ENCODE measurements around the gene CORO2A.

Gene CORO2A

GRCh38 chr9:98147582-98147981, 44.9 kb downstream of the CORO2A start:
- no peak for TF ChIP-seq ZFX (IDR thresholded peaks at IDR 0.05)
- TF ChIP-seq CTCF (conservative IDR thresholded peaks at IDR 0.05) = no peak
- no peak overlapping the region for H3K27ac ChIP-seq

- TF ChIP-seq CTCF (conservative IDR thresholded peaks at IDR 0.05) (no peak), ZFX (IDR thresholded peaks at IDR 0.05) (peak; percentile 48; the same call in 1 of the 2 replicates)
- H3K27ac ChIP-seq = peak overlapping the region; percentile 93
Measured at GRCh38 chr9:98146101-98146991, 46.1 kb downstream of the CORO2A start.

GRCh38 chr9:98144631-98145030, 47.8 kb downstream of the CORO2A start:
- TF ChIP-seq CTCF (conservative IDR thresholded peaks at IDR 0.05) = no peak
- TF ChIP-seq ZFX (IDR thresholded peaks at IDR 0.05) = no peak
- peak overlapping the region; percentile 93 for H3K27ac ChIP-seq

DNA sequence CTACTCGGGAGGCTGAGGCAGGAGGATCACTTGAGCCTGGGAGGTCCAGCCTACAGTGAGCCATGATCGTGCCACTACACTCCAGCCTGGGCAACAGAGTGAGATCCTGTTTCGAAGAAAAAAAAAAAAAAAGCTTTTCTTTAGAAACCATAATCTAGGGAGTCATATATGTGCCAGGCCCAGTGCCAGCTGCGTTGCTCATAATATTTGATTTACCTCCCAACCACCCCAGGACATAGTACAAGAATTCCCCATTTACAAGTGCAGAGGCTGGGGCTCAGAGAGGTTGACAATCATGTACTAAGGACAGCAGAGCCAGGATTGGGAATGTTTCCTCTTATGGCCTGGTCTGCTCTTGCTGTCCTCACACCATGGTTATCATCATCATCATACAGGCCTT, 48.4 kb downstream of the CORO2A start:
- TF ChIP-seq CTCF (conservative IDR thresholded peaks at IDR 0.05) (no peak), ZFX (IDR thresholded peaks at IDR 0.05) (no peak)
- H3K27ac ChIP-seq = peak overlapping the region; percentile 93; the same call in 1 of the 2 replicates

DNA sequence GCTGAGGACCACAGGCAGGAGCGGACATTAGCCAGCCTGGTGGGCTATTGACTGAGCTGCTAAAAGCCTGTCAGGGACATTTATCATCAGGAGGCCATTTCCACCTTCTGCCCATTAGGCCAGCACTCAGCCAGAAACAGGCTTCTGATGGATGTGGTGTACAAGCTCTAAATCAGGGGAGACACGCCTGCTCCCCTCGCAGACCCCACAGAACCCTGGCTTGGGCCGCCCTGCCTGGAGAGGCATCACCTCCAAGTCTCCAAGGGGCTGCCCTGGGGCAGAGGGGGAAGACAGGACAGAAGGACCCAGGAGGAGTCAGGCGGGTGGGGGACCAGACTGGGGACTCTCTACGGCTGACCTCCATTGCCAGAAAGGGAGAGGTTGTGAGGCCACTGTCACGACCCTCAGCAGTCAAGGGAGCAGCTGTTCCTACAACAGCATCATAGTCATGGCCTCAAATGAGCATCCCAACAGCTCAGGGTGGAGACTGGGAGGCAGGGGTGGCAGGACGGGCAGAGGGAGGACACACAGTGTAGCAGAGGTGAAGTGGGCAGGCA, 49.4 kb downstream of the CORO2A start:
- TF ChIP-seq CTCF (conservative IDR thresholded peaks at IDR 0.05) = no peak
- TF ChIP-seq ZFX (IDR thresholded peaks at IDR 0.05) = no peak
- H3K27ac ChIP-seq = peak overlapping the region; percentile 46

DNA sequence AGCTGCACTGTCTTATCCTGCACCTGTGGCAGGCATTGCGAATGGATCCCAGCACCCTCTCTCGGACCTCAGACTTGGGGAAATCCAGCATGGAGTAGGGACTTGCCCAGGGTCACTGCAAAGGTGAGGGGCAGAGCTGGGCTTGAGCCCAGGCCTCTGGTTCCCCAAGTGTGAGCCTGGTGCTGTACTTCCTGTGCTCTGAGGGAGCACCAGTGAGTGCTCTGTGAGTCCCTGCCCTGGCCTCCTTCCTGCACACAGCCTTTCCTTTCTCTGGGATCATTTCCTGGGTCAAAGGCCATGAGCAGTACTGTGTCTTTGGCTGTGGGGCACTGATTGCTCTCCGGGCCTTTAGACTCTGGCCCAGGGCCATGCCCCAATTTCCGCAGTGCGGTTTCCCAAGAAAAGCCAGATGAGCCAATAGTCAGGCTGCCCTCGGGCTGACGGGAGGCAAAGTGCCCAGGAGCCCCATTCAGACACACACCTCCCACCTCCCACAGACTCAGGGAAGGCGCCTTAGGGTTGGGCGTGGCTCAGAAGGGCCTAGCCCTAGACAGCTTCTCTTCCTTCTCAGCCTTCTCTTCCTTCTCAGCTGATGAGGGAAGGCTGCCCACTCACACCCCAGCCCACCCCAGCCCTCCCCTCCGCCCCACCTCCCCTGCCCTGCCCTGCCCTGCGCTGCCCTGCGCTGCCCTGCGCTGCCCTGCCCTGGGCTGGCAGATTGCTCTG, 50.1 kb downstream of the CORO2A start:
- TF ChIP-seq ZFX (IDR thresholded peaks at IDR 0.05) (no peak), CTCF (conservative IDR thresholded peaks at IDR 0.05) (no peak)
- H3K27ac ChIP-seq = peak overlapping the region; percentile 46

DNA sequence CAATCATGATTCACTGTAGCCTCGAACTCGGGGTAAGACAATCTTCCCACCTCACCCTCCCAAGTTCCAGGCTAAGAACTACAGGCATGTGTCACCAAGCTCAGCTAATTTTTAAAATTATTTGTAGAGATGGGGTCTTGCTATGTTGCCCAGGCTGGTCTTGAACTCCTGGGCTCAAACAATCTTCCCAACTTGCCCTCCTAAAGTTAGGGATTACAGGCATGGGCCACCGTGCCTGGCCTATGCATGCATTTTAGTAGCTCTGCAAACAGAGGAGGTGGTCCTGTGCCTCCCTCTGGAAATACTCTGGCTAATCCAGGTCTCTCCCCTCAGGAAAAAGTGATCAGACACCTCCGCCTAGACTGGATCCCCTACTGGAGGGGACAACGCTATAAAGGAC, 51.9 kb downstream of the CORO2A start:
- H3K27ac ChIP-seq = no peak overlapping the region
- no peak for TF ChIP-seq ZFX (IDR thresholded peaks at IDR 0.05)
- no peak for TF ChIP-seq CTCF (conservative IDR thresholded peaks at IDR 0.05)
